K562 (cell line): ENCODE measurements around the gene EN1. TPM values are rescaled to one million over a fixed set of nuclear protein-coding genes. Genes with fewer than 3 reads are reported as not detected.

ENCODE experiments used
- ATAC-seq: fragments of 200-7000 bp; cut with Tn5 transposase; 3 replicates; pipeline ENCODE4 v1.9.1; 2020; ENCODE audit warnings: moderate library complexity
- BruUV-seq: library from RNA; stranded (reverse); fragments of 400-500 nt; replicated peaks from 2 replicates; lab custom pipeline; 2021; lab: Mats Ljungman, UMichigan
- CTCF ChIA-PET: fragments of 300-600 bp; formaldehyde crosslinking; extraction: SDS; loops from one replicate; lab custom pipeline; 2021; ENCODE audit warnings: low intra/inter-chr PET ratio; lab: Yijun Ruan, JAX
- POLR2A ChIA-PET: fragments of 300-600, 350-650 bp; sonication (Branson Sonifier 250); formaldehyde crosslinking; extraction: SDS; loops from one replicate; lab custom pipeline; 2021; ENCODE audit warnings: antibody characterized with exemption, inconsistent platforms; lab: Yijun Ruan, JAX
- DNase-seq, 4 experiments: peaks; one replicate each; pipeline versions ENCODE4 v3.0.0 to v3.0.0-alpha.2; 2011 to 2018; ENCODE audit warnings: low spot score in 3 of 4, mixed read lengths in 3 of 4; ENCODE audit errors: extremely low read depth in 1 of 4
- FAIRE-seq: peaks from 2 replicates; lab custom pipeline; 2011; peaks lifted over from hg19 to GRCh38; lab: Jason Lieb, UNC
- H2AFZ ChIP-seq: 2 replicates; pipeline ENCODE4 v1.6.0; 2011; ENCODE audit warnings: low read depth, low read length, control low read depth, inconsistent platforms
- H3K27ac ChIP-seq: fragments of 200-600 bp; 3 replicates; pipeline ENCODE4 v1.8.0; 2011; ENCODE audit warnings: low read depth, mild to moderate bottlenecking, control low read depth, inconsistent platforms, low read length, moderate library complexity, mixed read lengths; ENCODE audit errors: extremely low read depth
- H3K27me3 ChIP-seq, 2 experiments: fragments of 300-600 bp in 1 of 2; 2 replicates in 1 of 2; 3 replicates in 1 of 2; pipeline versions ENCODE4 v1.6.0 to v1.8.0; 2011; ENCODE audit warnings: inconsistent platforms in 2 of 2, low read length in 2 of 2, mild to moderate bottlenecking in 1 of 2, mixed read lengths in 1 of 2, moderate library complexity in 1 of 2; ENCODE audit not compliant: control insufficient read depth in 2 of 2, insufficient read depth in 2 of 2
- H3K36me3 ChIP-seq: fragments of 300-600 bp; 3 replicates; pipeline ENCODE4 v1.8.0; 2011; ENCODE audit warnings: mild to moderate bottlenecking, low read length, inconsistent platforms; ENCODE audit not compliant: control insufficient read depth, insufficient read depth
- H3K4me1 ChIP-seq, 2 experiments: fragments of 200-600 bp in 1 of 2; replicated peaks in 1 of 2; 2 replicates in 1 of 2; 3 replicates in 1 of 2; pipeline versions ENCODE4 v1.5.1 to v1.8.0; 2011; ENCODE audit warnings: inconsistent platforms in 2 of 2, low read length in 2 of 2, mild to moderate bottlenecking in 1 of 2, mixed read lengths in 1 of 2, moderate library complexity in 1 of 2; ENCODE audit not compliant: control insufficient read depth in 2 of 2, insufficient read depth in 2 of 2
- H3K4me2 ChIP-seq: 2 replicates; pipeline ENCODE4 v1.6.1; 2011; ENCODE audit warnings: low read length, control low read depth, inconsistent platforms, mixed read lengths; ENCODE audit not compliant: insufficient read depth
- H3K4me3 ChIP-seq: fragments of 200-600 bp; sonication (generic), shearing (Covaris generic); 2 replicates; pipeline ENCODE4 v1.5.1; 2016; ENCODE audit warnings: control low read depth, inconsistent platforms
- H3K79me2 ChIP-seq: fragments of 200-600 bp; 3 replicates; pipeline ENCODE4 v1.8.0; 2011; ENCODE audit warnings: low read length, inconsistent platforms; ENCODE audit not compliant: control insufficient read depth, insufficient read depth
- H3K9ac ChIP-seq, 2 experiments: 2 replicates each; pipeline versions ENCODE4 v1.6.0 to v1.6.1; 2011; ENCODE audit warnings: low read depth in 2 of 2, low read length in 2 of 2, control low read depth in 1 of 2, inconsistent platforms in 1 of 2, mild to moderate bottlenecking in 1 of 2, mixed read lengths in 1 of 2; ENCODE audit not compliant: insufficient read depth in 1 of 2
- H3K9me1 ChIP-seq: one replicate; pipeline ENCODE4 v1.6.0; 2011; ENCODE audit warnings: inconsistent platforms, mild to moderate bottlenecking, low read length, moderate library complexity; ENCODE audit not compliant: control insufficient read depth, insufficient read depth
- H3K9me3 ChIP-seq: replicated peaks from 2 replicates; pipeline ENCODE4 v1.5.1; 2011; ENCODE audit warnings: low read depth, low read length, inconsistent platforms; ENCODE audit not compliant: control insufficient read depth, insufficient read depth
- H4K20me1 ChIP-seq: replicated peaks from 2 replicates; pipeline ENCODE4 v1.6.1; 2011; ENCODE audit warnings: low read length, inconsistent platforms, mixed read lengths; ENCODE audit not compliant: control insufficient read depth, insufficient read depth
- CCNT2 ChIP-seq: IDR thresholded peaks from 2 replicates; pipeline ENCODE4 v1.6.1; 2011; ENCODE audit warnings: borderline replicate concordance, low read depth, mild to moderate bottlenecking, moderate library complexity, mixed read lengths, low read length; ENCODE audit not compliant: insufficient read length; ENCODE audit errors: extremely low read depth
- FOXA3 ChIP-seq, 2 experiments: fragments of 450-650 bp in 1 of 2; sonication (generic) in 1 of 2; formaldehyde crosslinking; IDR thresholded peaks in 1 of 2; conservative IDR thresholded peaks in 1 of 2; 2 replicates each; pipeline versions ENCODE4 v1.4.0 to v1.8.0; 2020 to 2022; ENCODE audit warnings: mild to moderate bottlenecking in 2 of 2, missing genetic modification reagents in 1 of 2
- KHSRP ChIP-seq: fragments of 450-650 bp; IDR thresholded peaks from 2 replicates; pipeline ENCODE4 v1.6.1; 2017
- MTA2 ChIP-seq: fragments of 450-650 bp; IDR thresholded peaks from 2 replicates; pipeline ENCODE4 v1.6.1; 2016; ENCODE audit warnings: low read depth
- NFIX ChIP-seq: fragments of 250-450 bp; sonication (Bioruptor Pico); IDR thresholded peaks from 2 replicates; pipeline ENCODE4 v1.4.0; 2020; ENCODE audit warnings: low read depth, mild to moderate bottlenecking, moderate library complexity
- RFX7 ChIP-seq: fragments of 250-450 bp; sonication (Bioruptor Pico); IDR thresholded peaks from 2 replicates; pipeline ENCODE4 v1.5.1; 2021; ENCODE audit warnings: mild to moderate bottlenecking
- RNF219 ChIP-seq: fragments of 250-450 bp; sonication (Bioruptor Pico); IDR thresholded peaks from 2 replicates; pipeline ENCODE4 v1.5.0; 2022; ENCODE audit warnings: mild to moderate bottlenecking
- TSC22D4 ChIP-seq: fragments of 450-650 bp; IDR thresholded peaks from 2 replicates; pipeline ENCODE4 v1.6.1; 2016; ENCODE audit warnings: missing genetic modification characterization, missing biosample characterization, control low read depth
- VEZF1 ChIP-seq: fragments of 200-800 bp; sonication (Bioruptor generic); IDR thresholded peaks from 2 replicates; pipeline ENCODE4 v1.6.1; 2017; ENCODE audit warnings: missing genetic modification characterization, missing compliant biosample characterization
- ZBTB12 ChIP-seq: fragments of 250-450 bp; sonication (Bioruptor Pico); IDR thresholded peaks from 2 replicates; pipeline ENCODE4 v1.4.0; 2020
- WGBS: fragments of 100-300 bp; shearing (Covaris generic); methylation state at CpG from one replicate; pipeline ENCODE4 v1.1.6; 2016; ENCODE audit warnings: low coverage, mixed read lengths; ENCODE audit not compliant: insufficient coverage; ENCODE audit errors: missing lambda C conversion rate; 5-methylcytosine and 5-hydroxymethylcytosine counted together
- in situ Hi-C: fragments of 300-500 bp; cut with MboI; formaldehyde crosslinking; loops from 4 replicates; pipeline ENCODE4 v1.15.0; 2018; ENCODE audit warnings: inconsistent platforms, mixed read lengths
- intact Hi-C: fragments of 100-400 bp; cut with micrococcal nuclease; formaldehyde crosslinking; loops from 2 replicates; pipeline ENCODE4 v1.14.2; 2022
- polyA plus RNA-seq, 8 experiments: library from polyadenylated mRNA; depleted of rRNA in 4 of 8; stranded (reverse) in 5 of 8; unstranded in 3 of 8; fragments of >200 nt; fragmentation: Nextera tagmentation in 2 of 8; fragmentation: Illumina TruSeq in 1 of 8; extraction: Ambion mirVana in 2 of 8; extraction: Trizol in 1 of 8; gene quantifications; 2 replicates each; pipeline versions ENCODE4 v1.2.1 to v1.2.3, GENCODE V29; 2011 to 2014; ENCODE audit warnings: inconsistent platforms in 1 of 8, missing spikeins in 1 of 8
- total RNA-seq, 7 experiments: library from RNA; depleted of rRNA in 6 of 7; stranded (reverse); fragments of >200 nt in 6 of 7; fragmentation: Illumina TruSeq in 2 of 7; extraction: Trizol in 2 of 7; gene quantifications; 2 replicates each; pipeline versions ENCODE4 v1.2.1 to v1.2.3, GENCODE V29; 2011 to 2021; ENCODE audit warnings: low replicate concordance in 1 of 7

EN1 gene
- total and polyA plus RNA-seq, 9 of the 15 experiments (the other 6 are each of a cell fraction or from before 2014, with no cell fraction given): 0.06 to 2.0 (median 0.51) TPM

- no peaks in the 10 kb centered on the region for H3K9me3 ChIP-seq
- TF ChIP-seq VEZF1 (no peak), TSC22D4 (tag) (no peak), NFIX (CRISPR knock-in tag) (no peak)
- H3K4me3 ChIP-seq: no peak overlapping the region
- H3K4me1 ChIP-seq: no peaks in the 10 kb centered on the region
- H3K9me1 ChIP-seq: no peaks in the 10 kb centered on the region
- peaks cover 0 to 15% of the 10 kb centered on the region in 2 experiments; a peak in 3 of 5 replicates for H3K27me3 ChIP-seq
- H3K27ac ChIP-seq: no peak overlapping the region
- ATAC-seq: no peak
- no peaks in the 10 kb centered on the region for H3K79me2 ChIP-seq
- 0% methylated on average over 2 of the region's 2 CpGs for WGBS
- no peaks in the 10 kb centered on the region for H3K36me3 ChIP-seq
- no peak for FAIRE-seq
- BruUV-seq: no TSS peak
- H4K20me1 ChIP-seq: no peaks in the 10 kb centered on the region
- in situ Hi-C loops: loop anchor here (25.0 kb wide), 1 partner anchor 409 kb away; no protein-coding TSS in a partner anchor
- no peak for DNase-seq
- no peak overlapping the region for H3K9ac ChIP-seq
- H2AFZ ChIP-seq: no peak overlapping the region
- intact Hi-C loops: no loop called here
- H3K4me2 ChIP-seq: no peak overlapping the region
- ChIA-PET POLR2A (no interaction called here), CTCF (no interaction called here)
Measured at GRCh38 chr2:118878531-118879149, 31.2 kb upstream of the EN1 start.

- Histone ChIP-seq H4K20me1 (no peaks in the 10 kb centered on the region), H3K4me2 (no peak overlapping the region), H3K27ac (no peak overlapping the region), H3K4me1 (no peaks in the 10 kb centered on the region), H3K79me2 (no peaks in the 10 kb centered on the region), H3K27me3 (peaks cover 0 to 10% of the 10 kb centered on the region in 2 experiments; a peak in 1 of 5 replicates), H3K4me3 (no peak overlapping the region), H2AFZ (no peak overlapping the region), H3K9ac (no peak overlapping the region), H3K36me3 (no peaks in the 10 kb centered on the region), H3K9me3 (no peaks in the 10 kb centered on the region), H3K9me1 (no peaks in the 10 kb centered on the region)
- ATAC-seq (no peak), FAIRE-seq (no peak), DNase-seq (no peak)
- POLR2A ChIA-PET: no interaction called here
- BruUV-seq: no TSS peak
- CTCF ChIA-PET: no interaction called here
- in situ Hi-C loops (loop anchor here (25.0 kb wide), 1 partner anchor 412 kb away; no protein-coding TSS in a partner anchor), intact Hi-C loops (no loop called here)
- 0% methylated on average over 3 of the region's 4 CpGs for WGBS
- TF ChIP-seq RNF219 (CRISPR knock-in tag): no peak
- no peak for TF ChIP-seq MTA2
- no peak for TF ChIP-seq ZBTB12 (CRISPR knock-in tag)
- TF ChIP-seq CCNT2: no peak
- TF ChIP-seq FOXA3 (CRISPR knock-in tag; conservative IDR thresholded peaks at IDR 0.05 in 1 of 2, IDR thresholded peaks at IDR 0.05 in 1 of 2): no peak
- no peak for TF ChIP-seq KHSRP
- no peak for TF ChIP-seq RFX7 (CRISPR knock-in tag)
Measured at GRCh38 chr2:118875318-118875717, 27.9 kb upstream of the EN1 start.
